ENCODE results near the gene SAP130.

The SAP130 gene

DNA sequence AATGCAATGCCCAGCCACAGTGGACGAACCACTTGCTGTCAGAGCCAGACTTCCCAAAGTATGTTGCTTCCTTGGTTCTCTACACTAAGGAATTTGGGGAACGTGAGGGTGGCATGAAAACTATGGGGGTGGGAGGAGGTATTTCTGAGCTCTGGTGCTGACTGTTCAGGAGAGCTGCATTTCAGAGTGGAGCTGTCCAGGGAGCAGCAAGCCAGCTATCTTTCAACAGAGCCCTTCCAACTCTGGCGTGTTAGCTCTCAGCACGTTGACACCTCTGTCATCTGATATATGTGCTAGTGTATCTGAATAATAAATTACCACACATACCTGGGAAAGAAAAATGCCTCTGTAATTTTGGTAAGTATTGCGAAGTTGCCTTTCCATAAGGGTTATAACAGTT, 66.1 kb downstream of the SAP130 start (continued):
- TF ChIP-seq, protein P1, sequence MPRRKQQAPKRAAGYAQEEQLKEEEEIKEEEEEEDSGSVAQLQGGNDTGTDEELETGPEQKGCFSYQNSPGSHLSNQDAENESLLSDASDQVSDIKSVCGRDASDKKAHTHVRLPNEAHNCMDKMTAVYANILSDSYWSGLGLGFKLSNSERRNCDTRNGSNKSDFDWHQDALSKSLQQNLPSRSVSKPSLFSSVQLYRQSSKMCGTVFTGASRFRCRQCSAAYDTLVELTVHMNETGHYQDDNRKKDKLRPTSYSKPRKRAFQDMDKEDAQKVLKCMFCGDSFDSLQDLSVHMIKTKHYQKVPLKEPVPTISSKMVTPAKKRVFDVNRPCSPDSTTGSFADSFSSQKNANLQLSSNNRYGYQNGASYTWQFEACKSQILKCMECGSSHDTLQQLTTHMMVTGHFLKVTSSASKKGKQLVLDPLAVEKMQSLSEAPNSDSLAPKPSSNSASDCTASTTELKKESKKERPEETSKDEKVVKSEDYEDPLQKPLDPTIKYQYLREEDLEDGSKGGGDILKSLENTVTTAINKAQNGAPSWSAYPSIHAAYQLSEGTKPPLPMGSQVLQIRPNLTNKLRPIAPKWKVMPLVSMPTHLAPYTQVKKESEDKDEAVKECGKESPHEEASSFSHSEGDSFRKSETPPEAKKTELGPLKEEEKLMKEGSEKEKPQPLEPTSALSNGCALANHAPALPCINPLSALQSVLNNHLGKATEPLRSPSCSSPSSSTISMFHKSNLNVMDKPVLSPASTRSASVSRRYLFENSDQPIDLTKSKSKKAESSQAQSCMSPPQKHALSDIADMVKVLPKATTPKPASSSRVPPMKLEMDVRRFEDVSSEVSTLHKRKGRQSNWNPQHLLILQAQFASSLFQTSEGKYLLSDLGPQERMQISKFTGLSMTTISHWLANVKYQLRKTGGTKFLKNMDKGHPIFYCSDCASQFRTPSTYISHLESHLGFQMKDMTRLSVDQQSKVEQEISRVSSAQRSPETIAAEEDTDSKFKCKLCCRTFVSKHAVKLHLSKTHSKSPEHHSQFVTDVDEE (CRISPR knock-in tag; IDR thresholded peaks at IDR 0.05), result no peak
- TF ChIP-seq, protein P2, sequence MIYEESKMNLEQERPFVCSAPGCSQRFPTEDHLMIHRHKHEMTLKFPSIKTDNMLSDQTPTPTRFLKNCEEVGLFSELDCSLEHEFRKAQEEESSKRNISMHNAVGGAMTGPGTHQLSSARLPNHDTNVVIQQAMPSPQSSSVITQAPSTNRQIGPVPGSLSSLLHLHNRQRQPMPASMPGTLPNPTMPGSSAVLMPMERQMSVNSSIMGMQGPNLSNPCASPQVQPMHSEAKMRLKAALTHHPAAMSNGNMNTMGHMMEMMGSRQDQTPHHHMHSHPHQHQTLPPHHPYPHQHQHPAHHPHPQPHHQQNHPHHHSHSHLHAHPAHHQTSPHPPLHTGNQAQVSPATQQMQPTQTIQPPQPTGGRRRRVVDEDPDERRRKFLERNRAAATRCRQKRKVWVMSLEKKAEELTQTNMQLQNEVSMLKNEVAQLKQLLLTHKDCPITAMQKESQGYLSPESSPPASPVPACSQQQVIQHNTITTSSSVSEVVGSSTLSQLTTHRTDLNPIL (CRISPR knock-in tag; IDR thresholded peaks at IDR 0.05; ENCODE audit: low read depth), result no peak
- TF ChIP-seq GLIS3 (CRISPR knock-in tag; IDR thresholded peaks at IDR 0.05) (no peak), PATZ1 (CRISPR knock-in tag; IDR thresholded peaks at IDR 0.05; ENCODE audit: borderline replicate concordance) (no peak), OSR1 (CRISPR knock-in tag; IDR thresholded peaks at IDR 0.05) (no peak), ZNF70 (CRISPR knock-in tag; IDR thresholded peaks at IDR 0.05) (no peak)

- ATAC-seq, result no peak
- no peak for TF ChIP-seq ESRRG (CRISPR knock-in tag; IDR thresholded peaks at IDR 0.05)
- no peak for TF ChIP-seq ZFP3 (CRISPR knock-in tag; IDR thresholded peaks at IDR 0.05)
- no peak for TF ChIP-seq GLIS3 (CRISPR knock-in tag; IDR thresholded peaks at IDR 0.05)
- no peak for TF ChIP-seq PPARA (CRISPR knock-in tag; IDR thresholded peaks at IDR 0.05; ENCODE audit: borderline replicate concordance)
- TF ChIP-seq TOX (CRISPR knock-in tag; IDR thresholded peaks at IDR 0.05; ENCODE audit: borderline replicate concordance), result no peak
- no peak for TF ChIP-seq CSDC2 (CRISPR knock-in tag; IDR thresholded peaks at IDR 0.05)
- TF ChIP-seq RARB (CRISPR knock-in tag; IDR thresholded peaks at IDR 0.05), result no peak
- TF ChIP-seq, protein P3, sequence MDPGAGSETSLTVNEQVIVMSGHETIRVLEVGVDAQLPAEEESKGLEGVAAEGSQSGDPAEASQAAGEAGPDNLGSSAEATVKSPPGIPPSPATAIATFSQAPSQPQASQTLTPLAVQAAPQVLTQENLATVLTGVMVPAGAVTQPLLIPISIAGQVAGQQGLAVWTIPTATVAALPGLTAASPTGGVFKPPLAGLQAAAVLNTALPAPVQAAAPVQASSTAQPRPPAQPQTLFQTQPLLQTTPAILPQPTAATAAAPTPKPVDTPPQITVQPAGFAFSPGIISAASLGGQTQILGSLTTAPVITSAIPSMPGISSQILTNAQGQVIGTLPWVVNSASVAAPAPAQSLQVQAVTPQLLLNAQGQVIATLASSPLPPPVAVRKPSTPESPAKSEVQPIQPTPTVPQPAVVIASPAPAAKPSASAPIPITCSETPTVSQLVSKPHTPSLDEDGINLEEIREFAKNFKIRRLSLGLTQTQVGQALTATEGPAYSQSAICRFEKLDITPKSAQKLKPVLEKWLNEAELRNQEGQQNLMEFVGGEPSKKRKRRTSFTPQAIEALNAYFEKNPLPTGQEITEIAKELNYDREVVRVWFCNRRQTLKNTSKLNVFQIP (CRISPR knock-in tag; IDR thresholded peaks at IDR 0.05; ENCODE audit: borderline replicate concordance, low read depth), result no peak
- no peak for TF ChIP-seq OSR1 (CRISPR knock-in tag; IDR thresholded peaks at IDR 0.05)
- TF ChIP-seq PATZ1 (CRISPR knock-in tag; IDR thresholded peaks at IDR 0.05; ENCODE audit: borderline replicate concordance), result no peak
- no peak for TF ChIP-seq ZFP30 (CRISPR knock-in tag; IDR thresholded peaks at IDR 0.05)
Measured at GRCh38 chr2:127957240-127957639, 70.6 kb downstream of the SAP130 start.

GRCh38 chr2:127954857-127955256, 73.0 kb downstream of the SAP130 start:
- TF ChIP-seq ZC3H10 (CRISPR knock-in tag; IDR thresholded peaks at IDR 0.05), result no peak
- TF ChIP-seq, protein P3 (CRISPR knock-in tag; IDR thresholded peaks at IDR 0.05; ENCODE audit: borderline replicate concordance, low read depth), result no peak
- ATAC-seq, result no peak

DNA sequence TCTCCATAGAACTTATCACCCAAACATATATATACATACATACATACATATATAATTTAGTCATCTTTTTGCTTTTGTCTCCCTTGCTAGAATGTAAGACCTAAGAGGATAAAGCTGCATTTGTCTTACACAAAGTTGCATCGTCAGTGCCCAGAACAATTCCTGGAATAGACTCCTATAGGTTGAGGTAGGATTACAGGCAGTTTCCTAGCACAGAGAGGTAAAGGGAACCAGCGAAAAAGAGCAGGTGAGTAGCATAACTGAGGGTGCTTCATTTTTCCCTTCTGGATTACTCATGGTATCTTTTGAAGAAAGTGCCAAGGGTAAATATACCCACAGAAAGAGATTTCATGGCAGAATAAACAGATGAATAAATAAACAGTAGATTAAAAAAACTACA, 74.0 kb downstream of the SAP130 start:
- no peak for TF ChIP-seq ZNF8 (CRISPR knock-in tag; IDR thresholded peaks at IDR 0.05)
- TF ChIP-seq ARNTL (CRISPR knock-in tag; IDR thresholded peaks at IDR 0.05; ENCODE audit: borderline replicate concordance, low read depth), result no peak
- TF ChIP-seq TCF4 (CRISPR knock-in tag; IDR thresholded peaks at IDR 0.05; ENCODE audit: borderline replicate concordance), result no peak
- no peak for TF ChIP-seq SNAI2 (CRISPR knock-in tag; IDR thresholded peaks at IDR 0.05)
- TF ChIP-seq ZFP30 (CRISPR knock-in tag; IDR thresholded peaks at IDR 0.05), result no peak
- no peak for TF ChIP-seq ISL1 (CRISPR knock-in tag; IDR thresholded peaks at IDR 0.05)
- no peak for TF ChIP-seq ZNF70 (CRISPR knock-in tag; IDR thresholded peaks at IDR 0.05)
- TF ChIP-seq PPARA (CRISPR knock-in tag; IDR thresholded peaks at IDR 0.05; ENCODE audit: borderline replicate concordance), result no peak
- ATAC-seq, result no peak

Data from SK-N-SH treated with all-trans-retinoic acid at 6 μM for 48 hours (cell line).